Smooth muscle cell (in vitro differentiated cells): ENCODE results near the gene ABI3BP. TPM values are rescaled to one million over a fixed set of nuclear protein-coding genes. Genes with fewer than 3 reads are reported as not detected.

ENCODE experiments used
- DNase-seq: peaks from one replicate; lab custom pipeline; 2025; ENCODE audit not compliant: unreplicated experiment; lab: John Stamatoyannopoulos, UW
- H2AFZ ChIP-seq: fragments of 200-600 bp; sonication (generic); 2 replicates; pipeline ENCODE4 v1.6.0; 2016; ENCODE audit warnings: antibody characterized with exemption, low read depth, mild to moderate bottlenecking
- H3F3A ChIP-seq: fragments of 200-600 bp; sonication (generic); 2 replicates; pipeline ENCODE4 v1.6.0; 2017; ENCODE audit warnings: antibody characterized with exemption, low read depth
- H3K27ac ChIP-seq: fragments of 200-600 bp; sonication (generic); 2 replicates; pipeline ENCODE4 v1.5.1; 2016; ENCODE audit warnings: low read depth, mild to moderate bottlenecking
- H3K27me3 ChIP-seq: fragments of 200-600 bp; sonication (generic); 2 replicates; pipeline ENCODE4 v1.6.1; 2016; ENCODE audit warnings: low read depth, mild to moderate bottlenecking
- H3K36me3 ChIP-seq: fragments of 200-600 bp; sonication (generic); 2 replicates; pipeline ENCODE4 v1.5.1; 2016; ENCODE audit warnings: low read depth
- H3K4me1 ChIP-seq: fragments of 200-600 bp; sonication (generic); 2 replicates; pipeline ENCODE4 v1.5.1; 2016; ENCODE audit warnings: low read depth
- H3K4me2 ChIP-seq: fragments of 200-600 bp; sonication (generic); 2 replicates; pipeline ENCODE4 v1.6.0; 2016; ENCODE audit warnings: mild to moderate bottlenecking
- H3K4me3 ChIP-seq: fragments of 200-600 bp; sonication (generic); 2 replicates; pipeline ENCODE4 v1.5.1; 2016; ENCODE audit warnings: mild to moderate bottlenecking
- H3K79me2 ChIP-seq: fragments of 200-600 bp; sonication (generic); 2 replicates; pipeline ENCODE4 v1.6.0; 2016; ENCODE audit warnings: low read depth, mild to moderate bottlenecking
- H3K9ac ChIP-seq: fragments of 200-600 bp; sonication (generic); 2 replicates; pipeline ENCODE4 v1.6.0; 2016; ENCODE audit warnings: low read depth
- H3K9me3 ChIP-seq: fragments of 200-600 bp; sonication (generic); replicated peaks from 2 replicates; pipeline ENCODE4 v1.5.1; 2016; ENCODE audit warnings: low read depth
- H4K20me1 ChIP-seq: fragments of 200-600 bp; sonication (generic); 2 replicates; pipeline ENCODE4 v1.6.0; 2016; ENCODE audit warnings: low read depth
- WGBS: methylation state at CpG from one replicate; pipeline ENCODE4 v1.1.7; 2016; ENCODE audit warnings: low lambda C conversion rate; 5-methylcytosine and 5-hydroxymethylcytosine counted together
- polyA plus RNA-seq: library from polyadenylated mRNA; unstranded; fragments of >200 nt; fragmentation: Nextera tagmentation; extraction: Ambion mirVana; gene quantifications from 2 replicates; pipeline ENCODE4 v1.2.1, GENCODE V29; 2016
- total RNA-seq: library from RNA; depleted of rRNA; stranded (reverse); fragments of >200 nt; gene quantifications from 2 replicates; pipeline ENCODE4 v1.2.3, GENCODE V29; 2014
- TF ChIP-seq, protein P1 (sequence below): fragments of 200-600 bp; sonication (generic); IDR thresholded peaks from 2 replicates; pipeline ENCODE4 v1.5.1; 2017; ENCODE audit warnings: borderline replicate concordance, mild to moderate bottlenecking, antibody characterized with exemption; ENCODE audit not compliant: insufficient read depth, poor library complexity, severe bottlenecking

Gene ABI3BP
- total and polyA plus RNA-seq, 2 experiments from 2014 or later, result 0.47 to 0.58 TPM

DNA sequence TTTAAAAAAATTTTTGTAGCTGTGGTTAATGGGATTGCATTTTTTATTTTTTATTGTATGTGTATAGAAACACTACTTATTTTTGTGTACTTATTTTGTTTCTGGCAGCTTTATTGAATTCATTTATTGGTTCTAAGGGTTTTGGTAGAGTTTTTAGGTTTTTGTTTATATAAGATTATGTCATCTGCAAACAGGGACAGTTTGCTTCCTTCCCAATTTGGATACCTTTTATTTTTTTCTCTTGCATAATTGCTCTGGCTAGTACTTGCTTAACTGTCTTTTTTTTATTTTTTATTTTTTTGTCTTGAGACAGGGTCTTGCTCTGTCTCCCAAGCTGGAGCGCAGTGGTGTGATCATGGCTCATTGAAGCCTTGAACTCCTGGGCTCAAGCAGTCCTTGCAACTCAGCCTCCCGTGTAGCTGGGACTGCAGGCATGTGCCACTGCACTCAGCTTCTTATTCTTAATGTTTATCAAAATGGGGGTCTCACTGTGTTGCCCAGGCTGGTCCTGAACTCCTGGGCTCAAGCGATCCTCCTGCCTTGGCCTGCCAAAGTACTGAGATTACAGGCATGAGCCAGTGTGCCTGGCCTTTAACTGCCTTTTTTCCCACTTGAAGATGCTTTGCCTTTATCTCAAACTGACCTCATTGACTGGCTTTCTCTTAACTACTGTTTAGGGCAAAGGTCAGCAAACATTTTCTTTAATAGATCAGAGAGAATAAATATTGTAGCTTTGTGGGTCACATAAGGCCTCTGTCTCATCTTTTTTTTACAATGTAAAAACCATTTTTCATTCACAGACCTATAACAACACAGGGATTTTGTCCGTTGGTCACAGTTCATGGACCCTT, 275.4 kb downstream of the ABI3BP start:
- H3K36me3 ChIP-seq, result peaks cover 42% of the 10 kb centered on the region
- DNase-seq, result no peak

DNA sequence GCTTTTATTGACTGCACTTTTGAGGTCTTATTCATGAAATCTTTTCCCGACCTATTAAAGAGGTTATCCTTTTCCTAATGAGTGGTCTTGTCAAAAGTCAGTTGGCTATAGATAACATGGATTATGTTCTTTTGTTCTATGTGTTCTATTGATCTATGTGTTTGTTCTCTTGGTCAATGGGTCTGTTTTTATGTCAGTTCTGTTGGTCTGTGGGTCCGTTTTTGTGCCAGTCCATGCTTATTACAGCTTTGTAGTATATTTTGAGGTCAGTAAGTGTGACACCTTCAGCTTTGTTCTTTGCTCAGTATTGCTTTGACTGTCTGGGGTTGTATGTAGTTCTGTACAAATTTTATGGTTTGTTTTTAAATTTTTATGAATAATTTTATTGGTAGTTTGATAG, 276.2 kb downstream of the ABI3BP start:
- H3K27ac ChIP-seq, result no peak overlapping the region
- H3K9me3 ChIP-seq, result no peaks in the 10 kb centered on the region
- H2AFZ ChIP-seq, result no peak overlapping the region
- 88% methylated on average over 2 of the region's 2 CpGs for WGBS
- peaks cover 100% of the 10 kb centered on the region for H4K20me1 ChIP-seq
- peaks cover 35% of the 10 kb centered on the region for H3K36me3 ChIP-seq
- peak overlapping the region; percentile 40 for H3K4me2 ChIP-seq
- no peaks in the 10 kb centered on the region for H3K27me3 ChIP-seq
- no peak overlapping the region for H3K4me3 ChIP-seq
- no peak overlapping the region for H3K9ac ChIP-seq
- no peak for DNase-seq
- H3F3A ChIP-seq, result no peaks in the 10 kb centered on the region
- H3K4me1 ChIP-seq, result peaks cover 35% of the 10 kb centered on the region
- TF ChIP-seq, protein P1, sequence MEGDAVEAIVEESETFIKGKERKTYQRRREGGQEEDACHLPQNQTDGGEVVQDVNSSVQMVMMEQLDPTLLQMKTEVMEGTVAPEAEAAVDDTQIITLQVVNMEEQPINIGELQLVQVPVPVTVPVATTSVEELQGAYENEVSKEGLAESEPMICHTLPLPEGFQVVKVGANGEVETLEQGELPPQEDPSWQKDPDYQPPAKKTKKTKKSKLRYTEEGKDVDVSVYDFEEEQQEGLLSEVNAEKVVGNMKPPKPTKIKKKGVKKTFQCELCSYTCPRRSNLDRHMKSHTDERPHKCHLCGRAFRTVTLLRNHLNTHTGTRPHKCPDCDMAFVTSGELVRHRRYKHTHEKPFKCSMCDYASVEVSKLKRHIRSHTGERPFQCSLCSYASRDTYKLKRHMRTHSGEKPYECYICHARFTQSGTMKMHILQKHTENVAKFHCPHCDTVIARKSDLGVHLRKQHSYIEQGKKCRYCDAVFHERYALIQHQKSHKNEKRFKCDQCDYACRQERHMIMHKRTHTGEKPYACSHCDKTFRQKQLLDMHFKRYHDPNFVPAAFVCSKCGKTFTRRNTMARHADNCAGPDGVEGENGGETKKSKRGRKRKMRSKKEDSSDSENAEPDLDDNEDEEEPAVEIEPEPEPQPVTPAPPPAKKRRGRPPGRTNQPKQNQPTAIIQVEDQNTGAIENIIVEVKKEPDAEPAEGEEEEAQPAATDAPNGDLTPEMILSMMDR, result no peak
- H3K79me2 ChIP-seq, result peaks cover 100% of the 10 kb centered on the region

More for the DNA sequence above, 275.4 kb downstream of the ABI3BP start:
- no peak overlapping the region for H3K27ac ChIP-seq
- no peaks in the 10 kb centered on the region for H3F3A ChIP-seq
- TF ChIP-seq, protein P1, result no peak
- peaks cover 100% of the 10 kb centered on the region for H4K20me1 ChIP-seq
- peaks cover 27% of the 10 kb centered on the region for H3K4me1 ChIP-seq
- WGBS, result 94% methylated on average over 4 of the region's 4 CpGs
- no peaks in the 10 kb centered on the region for H3K9me3 ChIP-seq
- H3K79me2 ChIP-seq, result peaks cover 100% of the 10 kb centered on the region
- no peak overlapping the region for H3K4me2 ChIP-seq
- no peak overlapping the region for H3K9ac ChIP-seq
- no peak overlapping the region for H2AFZ ChIP-seq
- H3K27me3 ChIP-seq, result no peaks in the 10 kb centered on the region
- H3K4me3 ChIP-seq, result no peak overlapping the region

DNA sequence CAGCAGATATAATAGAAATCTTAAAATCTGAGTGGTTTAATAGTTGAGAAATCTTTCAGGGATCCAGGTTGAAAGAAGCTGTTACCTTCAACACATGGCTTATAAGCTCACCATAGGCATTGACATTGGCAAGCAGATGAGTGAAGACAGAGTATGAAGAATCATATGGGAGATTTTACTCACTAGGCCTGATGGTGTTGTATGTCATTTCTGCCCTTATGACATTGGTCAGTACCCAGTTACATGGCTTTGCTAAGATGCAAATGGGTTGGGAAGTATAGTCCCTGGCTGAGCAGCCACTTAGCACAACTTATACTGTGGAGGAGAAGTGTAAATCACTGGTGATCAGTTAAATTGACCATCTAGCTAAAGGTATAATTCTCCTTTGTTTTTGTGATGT, 278.0 kb downstream of the ABI3BP start:
- Histone ChIP-seq H3K4me2 (peak overlapping the region; percentile 38), H3K9ac (no peak overlapping the region), H3K4me1 (peaks cover 42% of the 10 kb centered on the region), H3K36me3 (peaks cover 18% of the 10 kb centered on the region), H3K79me2 (peaks cover 100% of the 10 kb centered on the region), H4K20me1 (peaks cover 100% of the 10 kb centered on the region), H3K9me3 (no peaks in the 10 kb centered on the region), H3F3A (peaks cover 7% of the 10 kb centered on the region), H3K4me3 (no peak overlapping the region), H2AFZ (no peak overlapping the region), H3K27me3 (no peaks in the 10 kb centered on the region), H3K27ac (peak overlapping the region; percentile 5)
- TF ChIP-seq, protein P1, result no peak
- DNase-seq, result no peak
